ENCODE results near the gene SOHLH1. TPM values are rescaled to one million over a fixed set of nuclear protein-coding genes. Genes with fewer than 3 reads are reported as not detected.

Gene SOHLH1
- total RNA-seq, 1 donor from 2014 or later = not detected

- TF ChIP-seq CTCF (IDR thresholded peaks at IDR 0.05; ENCODE audit: partially characterized antibody, unreplicated experiment) = no peak
- DNase-seq = no peak
- H3K4me3 Mint-ChIP-seq (ENCODE audit: unreplicated experiment) = no peak overlapping the region
- H3K9me3 Mint-ChIP-seq (ENCODE audit: unreplicated experiment) = no peaks in the 10 kb centered on the region
- H3K27ac Mint-ChIP-seq (ENCODE audit: unreplicated experiment) = no peak overlapping the region
- peaks cover 2% of the 10 kb centered on the region for H3K4me1 Mint-ChIP-seq (ENCODE audit: low read depth, unreplicated experiment)
- no peaks in the 10 kb centered on the region for H3K36me3 Mint-ChIP-seq (ENCODE audit: unreplicated experiment)
- H3K27me3 Mint-ChIP-seq (ENCODE audit: unreplicated experiment) = no peaks in the 10 kb centered on the region
Measured at GRCh38 chr9:135745686-135746324, 46.5 kb upstream of the SOHLH1 start.

GRCh38 chr9:135745189-135745588, 45.9 kb upstream of the SOHLH1 start:
- DNase-seq = no peak
- Mint-ChIP-seq H3K27me3 (ENCODE audit: unreplicated experiment) (no peaks in the 10 kb centered on the region), H3K36me3 (ENCODE audit: unreplicated experiment) (no peaks in the 10 kb centered on the region), H3K27ac (ENCODE audit: unreplicated experiment) (no peak overlapping the region), H3K9me3 (ENCODE audit: unreplicated experiment) (no peaks in the 10 kb centered on the region), H3K4me1 (ENCODE audit: low read depth, unreplicated experiment) (peaks cover 2% of the 10 kb centered on the region), H3K4me3 (ENCODE audit: unreplicated experiment) (no peak overlapping the region)
- TF ChIP-seq CTCF (IDR thresholded peaks at IDR 0.05; ENCODE audit: partially characterized antibody, unreplicated experiment) = no peak

GRCh38 chr9:135744333-135745070, 45.2 kb upstream of the SOHLH1 start:
- Mint-ChIP-seq H3K9me3 (ENCODE audit: unreplicated experiment) (no peaks in the 10 kb centered on the region), H3K4me3 (ENCODE audit: unreplicated experiment) (no peak overlapping the region), H3K27ac (ENCODE audit: unreplicated experiment) (no peak overlapping the region), H3K27me3 (ENCODE audit: unreplicated experiment) (peaks cover 2% of the 10 kb centered on the region), H3K36me3 (ENCODE audit: unreplicated experiment) (no peaks in the 10 kb centered on the region), H3K4me1 (ENCODE audit: low read depth, unreplicated experiment) (peaks cover 2% of the 10 kb centered on the region)
- no peak for TF ChIP-seq CTCF (IDR thresholded peaks at IDR 0.05; ENCODE audit: partially characterized antibody, unreplicated experiment)
- DNase-seq = no peak

- no peak for TF ChIP-seq CTCF (IDR thresholded peaks at IDR 0.05; ENCODE audit: partially characterized antibody, unreplicated experiment)
- Mint-ChIP-seq H3K4me3 (ENCODE audit: unreplicated experiment) (no peak overlapping the region), H3K4me1 (ENCODE audit: low read depth, unreplicated experiment) (peaks cover 2% of the 10 kb centered on the region), H3K27ac (ENCODE audit: unreplicated experiment) (no peak overlapping the region), H3K36me3 (ENCODE audit: unreplicated experiment) (no peaks in the 10 kb centered on the region), H3K9me3 (ENCODE audit: unreplicated experiment) (no peaks in the 10 kb centered on the region), H3K27me3 (ENCODE audit: unreplicated experiment) (peaks cover 2% of the 10 kb centered on the region)
- DNase-seq = no peak
Measured at GRCh38 chr9:135743546-135744332, 44.5 kb upstream of the SOHLH1 start.

Data from glutamatergic neuron (in vitro differentiated cells).